Measurements from ENCODE around the gene F10. TPM values are rescaled to one million over a fixed set of nuclear protein-coding genes. Genes with fewer than 3 reads are reported as not detected.

F10 gene
- total and polyA plus RNA-seq, 3 donors from 2014 or later, result 19.9 to 33.7 (median 31.9) TPM

DNA sequence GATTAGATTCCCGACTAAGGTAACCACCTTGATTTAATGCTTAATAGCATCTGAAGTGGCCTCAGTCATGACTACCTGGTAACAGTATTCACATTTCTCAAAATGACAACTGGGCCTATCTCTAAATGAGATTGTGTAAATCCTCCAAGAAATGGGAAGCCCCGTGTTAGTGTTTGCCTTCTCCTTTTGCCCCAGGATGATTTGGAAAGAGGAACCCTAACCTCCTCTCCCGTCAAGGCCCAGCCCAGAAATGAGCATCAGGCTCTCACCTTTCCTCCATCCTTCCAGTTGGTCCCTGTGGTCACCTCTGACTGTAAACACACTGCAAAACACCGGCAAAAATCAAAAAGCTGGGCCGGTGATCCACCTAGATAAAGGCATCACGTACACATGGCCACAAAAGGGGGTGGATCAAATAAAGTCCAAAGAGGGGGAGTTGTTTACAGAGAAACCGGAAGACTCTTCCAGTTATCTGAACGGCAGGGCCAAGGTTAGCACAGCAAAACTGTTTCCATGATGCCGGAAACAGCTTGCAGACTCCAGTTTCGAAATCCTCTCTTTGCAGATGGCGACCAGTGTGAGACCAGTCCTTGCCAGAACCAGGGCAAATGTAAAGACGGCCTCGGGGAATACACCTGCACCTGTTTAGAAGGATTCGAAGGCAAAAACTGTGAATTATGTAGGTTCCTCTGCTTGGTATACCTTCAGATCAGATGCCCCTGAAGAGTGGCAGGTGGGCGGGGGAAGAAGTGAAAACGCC lies 16.4 kb downstream of the F10 start:
- Histone ChIP-seq H3K27ac (no peak overlapping the region), H3K4me1 (no peaks in the 10 kb centered on the region), H3K27me3 (no peaks in the 10 kb centered on the region), H3K36me3 (ENCODE audit: low read depth, missing control alignments) (no peaks in the 10 kb centered on the region), H3K9me3 (no peaks in the 10 kb centered on the region), H3K4me3 (no peak overlapping the region)
- 66 to 71% methylated on average over 16 of the region's 16 CpGs for WGBS, 2 donors
- DNase-seq, result peak; percentile 13
- intact Hi-C loops (cut with DNase I; ENCODE audit: low total_unique reads), result no loop called here
- TF ChIP-seq, protein P1, sequence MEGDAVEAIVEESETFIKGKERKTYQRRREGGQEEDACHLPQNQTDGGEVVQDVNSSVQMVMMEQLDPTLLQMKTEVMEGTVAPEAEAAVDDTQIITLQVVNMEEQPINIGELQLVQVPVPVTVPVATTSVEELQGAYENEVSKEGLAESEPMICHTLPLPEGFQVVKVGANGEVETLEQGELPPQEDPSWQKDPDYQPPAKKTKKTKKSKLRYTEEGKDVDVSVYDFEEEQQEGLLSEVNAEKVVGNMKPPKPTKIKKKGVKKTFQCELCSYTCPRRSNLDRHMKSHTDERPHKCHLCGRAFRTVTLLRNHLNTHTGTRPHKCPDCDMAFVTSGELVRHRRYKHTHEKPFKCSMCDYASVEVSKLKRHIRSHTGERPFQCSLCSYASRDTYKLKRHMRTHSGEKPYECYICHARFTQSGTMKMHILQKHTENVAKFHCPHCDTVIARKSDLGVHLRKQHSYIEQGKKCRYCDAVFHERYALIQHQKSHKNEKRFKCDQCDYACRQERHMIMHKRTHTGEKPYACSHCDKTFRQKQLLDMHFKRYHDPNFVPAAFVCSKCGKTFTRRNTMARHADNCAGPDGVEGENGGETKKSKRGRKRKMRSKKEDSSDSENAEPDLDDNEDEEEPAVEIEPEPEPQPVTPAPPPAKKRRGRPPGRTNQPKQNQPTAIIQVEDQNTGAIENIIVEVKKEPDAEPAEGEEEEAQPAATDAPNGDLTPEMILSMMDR (IDR thresholded peaks at IDR 0.05), result no peak
- no peak for TF ChIP-seq POLR2A (IDR thresholded peaks at IDR 0.05)

DNA sequence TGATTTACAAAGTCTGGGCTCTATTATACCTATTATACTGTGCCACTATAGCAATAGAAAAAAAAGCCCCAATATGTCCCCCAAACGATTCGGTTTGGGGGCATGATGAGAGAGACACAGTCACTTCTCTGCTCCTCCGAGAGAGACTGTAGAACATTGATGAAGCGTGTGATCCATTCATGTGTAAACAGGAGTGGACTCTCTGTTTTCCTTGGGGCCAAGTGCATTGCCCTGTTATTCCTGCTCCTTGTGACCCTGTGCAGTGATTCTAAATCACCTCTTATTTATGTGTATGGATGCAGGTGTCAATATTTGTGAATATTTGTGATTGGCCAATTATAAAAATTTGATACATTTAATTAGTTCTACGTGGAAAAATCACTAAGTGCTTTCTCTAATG lies 17.0 kb downstream of the F10 start:
- WGBS, 2 donors, result 90 to 91% methylated on average over 5 of the region's 5 CpGs
- no peak for DNase-seq

DNA sequence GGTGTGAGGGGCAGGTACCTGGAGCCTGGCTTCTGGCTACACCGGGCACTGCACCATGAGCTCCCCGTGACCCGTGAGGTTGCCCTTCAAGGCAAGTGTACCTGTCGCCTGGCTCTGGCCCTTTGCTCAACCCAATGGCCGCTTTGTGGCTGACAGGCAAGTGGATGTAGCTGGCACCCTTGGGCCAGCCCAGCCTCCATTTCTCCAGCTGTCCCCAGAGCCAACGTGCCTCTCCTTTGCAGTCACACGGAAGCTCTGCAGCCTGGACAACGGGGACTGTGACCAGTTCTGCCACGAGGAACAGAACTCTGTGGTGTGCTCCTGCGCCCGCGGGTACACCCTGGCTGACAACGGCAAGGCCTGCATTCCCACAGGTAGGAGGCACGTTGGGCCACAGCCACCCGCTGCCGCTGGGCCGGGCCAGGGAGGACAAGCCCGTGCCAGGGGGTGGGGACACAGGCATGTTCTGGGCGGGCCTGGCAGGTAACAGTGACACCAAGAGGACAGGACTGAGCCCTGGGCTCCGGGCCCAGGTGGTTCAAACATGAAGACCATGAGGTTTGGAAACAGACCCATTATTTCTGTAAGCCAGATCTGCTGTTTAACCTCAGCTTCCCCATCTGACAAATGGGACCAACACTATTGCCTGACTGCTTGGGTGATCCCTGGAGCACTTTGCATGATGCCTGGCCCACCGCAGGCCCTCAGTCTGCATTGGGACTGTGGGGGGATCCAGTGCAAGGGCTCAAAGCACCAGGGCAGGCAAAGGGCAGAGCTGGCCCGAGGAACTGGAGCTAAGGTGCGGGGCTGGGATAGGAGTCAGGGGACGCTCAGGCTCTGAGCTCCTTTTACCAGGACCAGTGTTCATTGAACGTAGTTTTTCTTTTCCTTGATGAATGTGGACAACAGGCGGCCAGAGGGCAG lies 18.3 kb downstream of the F10 start:
- H3K27ac ChIP-seq, result no peak overlapping the region
- H3K4me3 ChIP-seq, result no peak overlapping the region
- intact Hi-C loops (cut with DNase I; ENCODE audit: low total_unique reads), result no loop called here
- DNase-seq, result peak; percentile 8
- H3K4me1 ChIP-seq, result no peaks in the 10 kb centered on the region
- 92 to 94% methylated on average over 17 to 24 of the region's 26 CpGs for WGBS, 2 donors
- no peaks in the 10 kb centered on the region for H3K27me3 ChIP-seq
- H3K9me3 ChIP-seq, result no peaks in the 10 kb centered on the region
- no peaks in the 10 kb centered on the region for H3K36me3 ChIP-seq (ENCODE audit: low read depth, missing control alignments)
- TF ChIP-seq, protein P1 (IDR thresholded peaks at IDR 0.05), result no peak
- TF ChIP-seq POLR2A (IDR thresholded peaks at IDR 0.05), result no peak

More for the DNA sequence above, 17.0 kb downstream of the F10 start:
- Histone ChIP-seq H3K9me3 (no peaks in the 10 kb centered on the region), H3K4me3 (no peak overlapping the region), H3K36me3 (ENCODE audit: low read depth, missing control alignments) (no peaks in the 10 kb centered on the region), H3K27ac (no peak overlapping the region), H3K4me1 (no peaks in the 10 kb centered on the region), H3K27me3 (no peaks in the 10 kb centered on the region)
- intact Hi-C loops (cut with DNase I; ENCODE audit: low total_unique reads), result no loop called here
- no peak for TF ChIP-seq POLR2A (IDR thresholded peaks at IDR 0.05)
- TF ChIP-seq, protein P1 (IDR thresholded peaks at IDR 0.05), result no peak

DNA sequence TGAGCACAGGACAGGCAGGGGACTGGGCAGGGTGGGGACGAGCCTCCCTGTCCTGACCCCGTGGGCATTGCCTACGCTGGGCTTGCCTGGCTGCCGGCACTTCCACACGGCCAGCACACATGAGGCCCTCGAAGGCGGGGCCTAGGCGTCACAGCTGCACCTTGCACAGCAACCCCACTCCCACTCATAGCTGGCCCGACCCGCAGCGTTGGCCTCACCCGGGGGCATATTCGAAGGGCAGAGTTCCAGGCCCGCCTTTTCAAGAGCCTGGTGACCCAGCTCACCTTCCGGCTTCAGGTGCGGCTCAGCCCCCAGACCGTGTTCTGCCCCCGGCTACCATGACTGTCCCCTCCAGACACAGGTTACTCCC lies 19.0 kb downstream of the F10 start:
- TF ChIP-seq POLR2A (IDR thresholded peaks at IDR 0.05), result no peak
- TF ChIP-seq, protein P1 (IDR thresholded peaks at IDR 0.05), result no peak
- Histone ChIP-seq H3K4me1 (no peaks in the 10 kb centered on the region), H3K27ac (no peak overlapping the region), H3K36me3 (ENCODE audit: low read depth, missing control alignments) (no peaks in the 10 kb centered on the region), H3K4me3 (no peak overlapping the region), H3K27me3 (no peaks in the 10 kb centered on the region), H3K9me3 (no peaks in the 10 kb centered on the region)
- 83 to 88% methylated on average over 12 to 18 of the region's 18 CpGs for whole genome bisulfite sequencing, 2 donors
- intact Hi-C loops (cut with DNase I; ENCODE audit: low total_unique reads), result no loop called here
- DNase-seq, result peak; percentile 8
